Sigmoid colon (tissue), 7 donors: Measurements from ENCODE around the gene DGLUCY. TPM values are rescaled to one million over a fixed set of nuclear protein-coding genes. Genes with fewer than 3 reads are reported as not detected.

Source experiments
- DNase-seq: peaks from one replicate; pipeline ENCODE4 v3.0.0-alpha.2; 2019
- H3K27ac ChIP-seq, 4 donors: fragments of 200-600 bp; sonication (generic); one replicate each; pipeline ENCODE4 v1.5.1; 2016 to 2019; ENCODE audit warnings: mild to moderate bottlenecking in 1 of 4
- H3K27me3 ChIP-seq, 3 donors: fragments of 200-600 bp; sonication (generic); one replicate each; pipeline ENCODE4 v1.5.1; 2019; ENCODE audit warnings: mild to moderate bottlenecking in 1 of 3
- H3K36me3 ChIP-seq, 4 donors: fragments of 200-600 bp; sonication (generic); one replicate each; pipeline ENCODE4 v1.5.1; 2016 to 2019
- H3K4me1 ChIP-seq, 4 donors: fragments of 200-600 bp; sonication (generic); one replicate each; pipeline ENCODE4 v1.5.1; 2017 to 2019
- H3K4me3 ChIP-seq, 4 donors: fragments of 200-600 bp; sonication (generic); one replicate each; pipeline ENCODE4 v1.5.1; 2017 to 2019; ENCODE audit warnings: mild to moderate bottlenecking in 2 of 4, moderate library complexity in 1 of 4
- H3K9me3 ChIP-seq, 4 donors: fragments of 200-600 bp in 3 of 4; sonication (generic) in 3 of 4; one replicate each; pipeline versions ENCODE4 v1.5.1 to v1.6.1; 2013 to 2019
- CTCF ChIP-seq, 4 experiments: fragments of 450-650 bp in 3 of 4; fragments of 200-600 bp in 1 of 4; IDR thresholded peaks; one replicate each; pipeline ENCODE4 v1.5.1; 2016 to 2019; ENCODE audit warnings: antibody characterized with exemption in 4 of 4, mild to moderate bottlenecking in 3 of 4, moderate library complexity in 2 of 4
- EP300 ChIP-seq, 4 donors: sonication (generic); formaldehyde crosslinking; IDR thresholded peaks; one replicate each; pipeline ENCODE4 v1.6.1; 2017; ENCODE audit warnings: antibody characterized with exemption in 4 of 4
- POLR2A ChIP-seq, 2 donors: fragments of 450-650 bp; IDR thresholded peaks; one replicate each; pipeline ENCODE4 v1.6.1; 2016; ENCODE audit warnings: antibody characterized with exemption in 2 of 2, mild to moderate bottlenecking in 2 of 2, moderate library complexity in 2 of 2
- POLR2AphosphoS5 ChIP-seq, 4 donors: sonication (generic); formaldehyde crosslinking; IDR thresholded peaks; one replicate each; pipeline ENCODE4 v1.6.1; 2017; ENCODE audit warnings: antibody characterized with exemption in 4 of 4
- WGBS, 2 donors: extraction: QIAGEN DNeasy Blood & Tissue Kit; methylation state at CpG; one replicate each; pipeline ENCODE4 v1.1.7; 2013; 5-methylcytosine and 5-hydroxymethylcytosine counted together
- intact Hi-C: fragments of 100-400 bp; cut with DNase I; formaldehyde crosslinking; loops from one replicate; pipeline ENCODE4 v1.15.1; 2023
- polyA plus RNA-seq, 3 donors: library from polyadenylated mRNA; stranded (reverse); fragments of 200-250 nt; gene quantifications; one replicate each; pipeline ENCODE4 v1.2.3, GENCODE V29; 2013
- total RNA-seq, 4 donors: library from RNA; depleted of rRNA; stranded (reverse); fragments of >200 nt; gene quantifications; one replicate each; pipeline ENCODE4 v1.1.0, GENCODE V29; 2016
- donor health status: healthy with polysubstance abuse.
- donor health status: Bipolar disorder and iron deficiency.
- donor health status: healthy.

The DGLUCY gene
- total and polyA plus RNA-seq, 7 donors: 14.4 to 99.4 (median 49.8) TPM

- Histone ChIP-seq H3K4me1 (no peaks in the 10 kb centered on the region), H3K27me3 (no peaks in the 10 kb centered on the region), H3K9me3 (no peaks in the 10 kb centered on the region), H3K27ac (no peak overlapping the region), H3K4me3 (no peak overlapping the region), H3K36me3 (peaks cover 17 to 94% (median 52%) of the 10 kb centered on the region in 4 donors)
- DNase-seq: no peak
- TF ChIP-seq CTCF (IDR thresholded peaks at IDR 0.05): no peak
- no peak for TF ChIP-seq EP300 (IDR thresholded peaks at IDR 0.05)
- no peak for TF ChIP-seq POLR2A (IDR thresholded peaks at IDR 0.05)
- TF ChIP-seq POLR2AphosphoS5 (IDR thresholded peaks at IDR 0.05): no peak
- intact Hi-C loops: no loop called here
- 95 to 96% methylated on average over 4 of the region's 4 CpGs for WGBS, 2 donors
Measured at GRCh38 chr14:91186515-91187066, 72.7 kb downstream of the DGLUCY start.

- no peak for DNase-seq
- Histone ChIP-seq H3K27me3 (no peaks in the 10 kb centered on the region), H3K27ac (no peak overlapping the region), H3K4me3 (no peak overlapping the region), H3K4me1 (no peaks in the 10 kb centered on the region), H3K36me3 (peaks cover 17 to 94% (median 52%) of the 10 kb centered on the region in 4 donors), H3K9me3 (no peaks in the 10 kb centered on the region)
- intact Hi-C loops: no loop called here
- 94 to 96% methylated on average over 13 of the region's 13 CpGs for whole genome bisulfite sequencing, 2 donors
- TF ChIP-seq POLR2AphosphoS5 (IDR thresholded peaks at IDR 0.05) (no peak), CTCF (IDR thresholded peaks at IDR 0.05) (no peak), POLR2A (IDR thresholded peaks at IDR 0.05) (no peak), EP300 (IDR thresholded peaks at IDR 0.05) (no peak)
Measured at GRCh38 chr14:91187271-91187670, 73.4 kb downstream of the DGLUCY start.

- H3K9me3 ChIP-seq: no peaks in the 10 kb centered on the region
- H3K4me1 ChIP-seq: no peaks in the 10 kb centered on the region
- no peaks in the 10 kb centered on the region for H3K27me3 ChIP-seq
- 96% methylated on average over 9 of the region's 9 CpGs for WGBS, 2 donors
- H3K36me3 ChIP-seq: peaks cover 17 to 85% (median 49%) of the 10 kb centered on the region in 4 donors
- no peak overlapping the region for H3K4me3 ChIP-seq
- no peak for TF ChIP-seq POLR2A (IDR thresholded peaks at IDR 0.05)
- no peak for TF ChIP-seq POLR2AphosphoS5 (IDR thresholded peaks at IDR 0.05)
- no peak for TF ChIP-seq CTCF (IDR thresholded peaks at IDR 0.05)
- no peak for TF ChIP-seq EP300 (IDR thresholded peaks at IDR 0.05)
- intact Hi-C loops: no loop called here
- no peak for DNase-seq
- no peak overlapping the region for H3K27ac ChIP-seq
Measured at GRCh38 chr14:91190853-91191252, 77.0 kb downstream of the DGLUCY start.

GRCh38 chr14:91193069-91193468, 79.2 kb downstream of the DGLUCY start:
- no peak for DNase-seq
- Histone ChIP-seq H3K4me3 (no peak overlapping the region), H3K9me3 (no peaks in the 10 kb centered on the region), H3K4me1 (no peaks in the 10 kb centered on the region), H3K36me3 (peaks cover 18 to 85% (median 43%) of the 10 kb centered on the region in 4 donors), H3K27ac (no peak overlapping the region), H3K27me3 (no peaks in the 10 kb centered on the region)
- intact Hi-C loops: no loop called here
- TF ChIP-seq POLR2AphosphoS5 (IDR thresholded peaks at IDR 0.05): no peak
- no peak for TF ChIP-seq CTCF (IDR thresholded peaks at IDR 0.05)
- TF ChIP-seq EP300 (IDR thresholded peaks at IDR 0.05): no peak
- no peak for TF ChIP-seq POLR2A (IDR thresholded peaks at IDR 0.05)
- WGBS, 2 donors: 88 to 91% methylated on average over 12 of the region's 12 CpGs

- H3K27me3 ChIP-seq: no peaks in the 10 kb centered on the region
- DNase-seq: no peak
- 90 to 93% methylated on average over 10 of the region's 10 CpGs for WGBS, 2 donors
- H3K36me3 ChIP-seq: peaks cover 13 to 85% (median 39%) of the 10 kb centered on the region in 4 donors
- H3K4me1 ChIP-seq: no peaks in the 10 kb centered on the region
- H3K27ac ChIP-seq: no peak overlapping the region
- no peak overlapping the region for H3K4me3 ChIP-seq
- intact Hi-C loops: no loop called here
- H3K9me3 ChIP-seq: no peaks in the 10 kb centered on the region
- TF ChIP-seq EP300 (IDR thresholded peaks at IDR 0.05) (no peak), CTCF (IDR thresholded peaks at IDR 0.05) (no peak), POLR2AphosphoS5 (IDR thresholded peaks at IDR 0.05) (no peak), POLR2A (IDR thresholded peaks at IDR 0.05) (no peak)
Measured at GRCh38 chr14:91195881-91196280, 82.0 kb downstream of the DGLUCY start.
